Stomach (tissue), 4 donors: ENCODE data around the gene THSD4.

Source experiments
- CTCF ChIP-seq, 7 experiments: fragments of 450-650 bp in 4 of 7; fragments of 200-600 bp in 3 of 7; sonication (generic) in 3 of 7; IDR thresholded peaks; one replicate each; pipeline ENCODE4 v1.5.1; 2016 to 2019; ENCODE audit warnings: antibody characterized with exemption in 7 of 7, control low read depth in 2 of 7, mild to moderate bottlenecking in 1 of 7
- EP300 ChIP-seq: sonication (generic); formaldehyde crosslinking; IDR thresholded peaks from one replicate; pipeline ENCODE4 v1.6.1; 2017; ENCODE audit warnings: antibody characterized with exemption

GRCh38 chr15:71262599-71262998 lies 147.3 kb downstream of the THSD4 start:
- TF ChIP-seq CTCF (IDR thresholded peaks at IDR 0.05) (no peak), EP300 (no peak)
